Ovary (tissue), 3 donors: ENCODE measurements around the gene PPP2R1B.

Experiments
- CTCF ChIP-seq, 3 donors: fragments of 450-650 bp in 2 of 3; fragments of 200-600 bp in 1 of 3; IDR thresholded peaks; one replicate each; pipeline versions ENCODE4 v1.5.1 to v1.8.0; 2016 to 2022; ENCODE audit warnings: antibody characterized with exemption in 3 of 3, mild to moderate bottlenecking in 1 of 3
- EP300 ChIP-seq: sonication (generic); formaldehyde crosslinking; IDR thresholded peaks from one replicate; pipeline ENCODE4 v1.6.1; 2017; ENCODE audit warnings: antibody characterized with exemption
- donor health status: DM: no; HTN: no; CAD: no.

DNA sequence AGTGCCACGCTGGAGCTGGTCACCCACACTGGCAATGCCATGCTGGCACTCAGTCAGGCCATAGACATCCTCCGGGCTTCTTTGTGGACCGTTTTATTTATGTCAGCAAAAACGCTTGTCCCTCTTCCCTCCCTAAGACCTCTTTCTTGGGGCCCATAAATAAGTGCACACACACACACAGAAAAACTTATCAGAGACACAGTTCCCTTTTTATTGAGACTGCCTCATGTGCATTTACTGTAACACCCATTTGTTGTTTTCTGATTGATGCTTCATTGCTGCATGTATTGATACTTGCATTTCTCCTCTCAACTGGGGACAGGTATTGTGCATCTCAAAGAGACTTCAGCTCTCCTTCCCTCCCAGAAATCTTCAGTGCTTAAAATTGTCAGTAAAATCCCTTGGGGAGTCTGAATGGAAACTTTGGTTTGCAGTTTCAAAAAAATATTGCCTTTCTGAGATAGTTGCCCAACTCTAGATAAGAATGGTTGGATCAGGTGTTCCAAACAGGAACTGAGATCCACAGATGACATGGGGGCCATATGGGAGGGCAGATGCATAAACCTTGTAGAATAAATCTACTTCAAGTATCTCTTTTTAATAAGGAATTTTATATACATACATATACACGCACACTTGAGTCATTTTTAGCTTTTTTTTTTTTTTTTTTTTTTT lies 50.9 kb downstream of the PPP2R1B start:
- TF ChIP-seq CTCF (IDR thresholded peaks at IDR 0.05): no peak
- TF ChIP-seq EP300: no peak
